Skeletal muscle tissue (tissue), 4 donors: ENCODE data around the gene PRRX1. TPM values are rescaled to one million over a fixed set of nuclear protein-coding genes. Genes with fewer than 3 reads are reported as not detected.
A peak's percentile ranks its signal among the peaks of the same experiment; 100 is the strongest.

Experiments used
- H3K27ac ChIP-seq: one replicate; pipeline ENCODE4 v1.7.0; 2013; ENCODE audit warnings: mild to moderate bottlenecking, low read depth, low read length, inconsistent platforms
- H3K27me3 ChIP-seq, 3 donors: one replicate each; pipeline ENCODE4 v1.7.0; 2013; ENCODE audit warnings: low read length in 3 of 3; ENCODE audit not compliant: control insufficient read depth in 3 of 3, insufficient read depth in 3 of 3
- H3K36me3 ChIP-seq, 3 donors: one replicate each; pipeline ENCODE4 v1.7.0; 2013; ENCODE audit warnings: low read length in 3 of 3; ENCODE audit not compliant: control insufficient read depth in 3 of 3, insufficient read depth in 3 of 3
- H3K4me1 ChIP-seq, 3 donors: one replicate each; pipeline ENCODE4 v1.7.0; 2013; ENCODE audit warnings: low read length in 3 of 3, mild to moderate bottlenecking in 3 of 3; ENCODE audit not compliant: control insufficient read depth in 3 of 3, insufficient read depth in 3 of 3
- H3K4me3 ChIP-seq, 3 donors: one replicate each; pipeline ENCODE4 v1.7.0; 2013; ENCODE audit warnings: low read length in 3 of 3
- H3K9ac ChIP-seq, 3 donors: one replicate each; pipeline ENCODE4 v1.7.0; 2013; ENCODE audit warnings: low read length in 3 of 3, mild to moderate bottlenecking in 3 of 3, moderate library complexity in 2 of 3, low read depth in 1 of 3
- H3K9me3 ChIP-seq, 3 donors: one replicate each; pipeline ENCODE4 v1.7.0; 2013; ENCODE audit warnings: low read length in 3 of 3; ENCODE audit not compliant: control insufficient read depth in 3 of 3
- total RNA-seq: library from RNA; depleted of rRNA; stranded (reverse); fragments of >200 nt; gene quantifications from one replicate; pipeline ENCODE4 v1.2.3, GENCODE V29; 2014
- donor health status: Osteomylitis.

Gene PRRX1
- total RNA-seq, 1 donor from 2014 or later: 127 TPM

- Histone ChIP-seq H3K27me3 (peaks cover 0 to 11% (median 5%) of the 10 kb centered on the region in 3 donors), H3K27ac (peak overlapping the region; percentile 92), H3K36me3 (peaks cover 0 to 19% (median 3%) of the 10 kb centered on the region in 3 donors)
These were observed 383 bp upstream of the PRRX1 start for GRCh38 chr1:170663404-170664092.

GRCh38 chr1:170664828-170665612, 1.1 kb downstream of the PRRX1 start:
- Histone ChIP-seq H3K9ac (peak overlapping the region; percentile 95 to 98 (median 97)), H3K27ac (peak overlapping the region; percentile 92), H3K4me3 (peak overlapping the region; percentile 90 to 94 (median 93)), H3K4me1 (peaks cover 26 to 36% (median 28%) of the 10 kb centered on the region in 3 donors), H3K36me3 (peaks cover 0 to 24% (median 3%) of the 10 kb centered on the region in 3 donors), H3K9me3 (no peaks in the 10 kb centered on the region), H3K27me3 (peaks cover 0 to 11% (median 5%) of the 10 kb centered on the region in 3 donors)

More at GRCh38 chr1:170663404-170664092, 383 bp upstream of the PRRX1 start:
- H3K4me3 ChIP-seq: peak overlapping the region; percentile 90 to 94 (median 93)
- no peaks in the 10 kb centered on the region for H3K9me3 ChIP-seq
- peaks cover 16 to 36% (median 18%) of the 10 kb centered on the region in 3 donors for H3K4me1 ChIP-seq
- peak overlapping the region; percentile 95 to 98 (median 97) for H3K9ac ChIP-seq

- Histone ChIP-seq H3K9ac (peak overlapping the region; percentile 95 to 98 (median 97)), H3K27me3 (peaks cover 0 to 11% (median 5%) of the 10 kb centered on the region in 3 donors), H3K4me1 (peaks cover 28 to 36% (median 31%) of the 10 kb centered on the region in 3 donors), H3K27ac (peak overlapping the region; percentile 92), H3K9me3 (no peaks in the 10 kb centered on the region), H3K36me3 (peaks cover 0 to 24% (median 3%) of the 10 kb centered on the region in 3 donors), H3K4me3 (peak overlapping the region; percentile 90 to 94 (median 93))
These were observed 1.7 kb downstream of the PRRX1 start for GRCh38 chr1:170665629-170666028.

GRCh38 chr1:170666541-170667254, 2.8 kb downstream of the PRRX1 start:
- H3K4me1 ChIP-seq: peaks cover 33 to 36% (median 34%) of the 10 kb centered on the region in 3 donors

GRCh38 chr1:170668209-170669106, 4.5 kb downstream of the PRRX1 start:
- Histone ChIP-seq H3K36me3 (peaks cover 0 to 28% (median 3%) of the 10 kb centered on the region in 3 donors), H3K9me3 (no peaks in the 10 kb centered on the region), H3K4me3 (peak overlapping the region; percentile 51 to 94 (median 71)), H3K27me3 (peaks cover 0 to 5% (median 3%) of the 10 kb centered on the region in 3 donors), H3K4me1 (peaks cover 41 to 42% (median 42%) of the 10 kb centered on the region in 3 donors), H3K27ac (peak overlapping the region; percentile 92), H3K9ac (peak overlapping the region; percentile 46 to 77 (median 65))

More at GRCh38 chr1:170666541-170667254, 2.8 kb downstream of the PRRX1 start:
- Histone ChIP-seq H3K4me3 (peak overlapping the region; percentile 90 to 94 (median 93)), H3K36me3 (peaks cover 0 to 28% (median 3%) of the 10 kb centered on the region in 3 donors), H3K9ac (peak overlapping the region; percentile 24 to 98 (median 68)), H3K9me3 (no peaks in the 10 kb centered on the region), H3K27ac (peak overlapping the region; percentile 92), H3K27me3 (peaks cover 0 to 6% (median 5%) of the 10 kb centered on the region in 3 donors)

GRCh38 chr1:170669107-170669445, 5.1 kb downstream of the PRRX1 start:
- Histone ChIP-seq H3K4me1 (peaks cover 42 to 46% (median 43%) of the 10 kb centered on the region in 3 donors), H3K9me3 (no peaks in the 10 kb centered on the region), H3K27ac (peak overlapping the region; percentile 92), H3K36me3 (peaks cover 0 to 28% (median 3%) of the 10 kb centered on the region in 3 donors), H3K4me3 (peak overlapping the region; percentile 51 to 94 (median 71)), H3K9ac (peak overlapping the region; percentile 36 to 77 (median 46)), H3K27me3 (peaks cover 0 to 5% (median 3%) of the 10 kb centered on the region in 3 donors)

- Histone ChIP-seq H3K4me3 (peak overlapping the region in 2 of 3 donors; percentile 38 to 42), H3K36me3 (peaks cover 0 to 22% (median 3%) of the 10 kb centered on the region in 3 donors), H3K27ac (peak overlapping the region; percentile 92), H3K4me1 (peaks cover 37 to 49% (median 47%) of the 10 kb centered on the region in 3 donors), H3K9ac (peak overlapping the region in 2 of 3 donors; percentile 41 to 46), H3K27me3 (peaks cover 0 to 5% (median 0%) of the 10 kb centered on the region in 3 donors), H3K9me3 (no peaks in the 10 kb centered on the region)
These were observed 5.9 kb downstream of the PRRX1 start for GRCh38 chr1:170669586-170670530.
